ENCODE measurements around the gene AKR1D1. TPM values are rescaled to one million over a fixed set of nuclear protein-coding genes. Genes with fewer than 3 reads are reported as not detected.

The AKR1D1 gene
- total and polyA plus RNA-seq, 2 donors (not counting 3 experiments of a cell fraction or from before 2014, with no cell fraction given): not detected

GRCh38 chr7:138081868-138082267, 5.6 kb downstream of the AKR1D1 start:
- no peak overlapping the region for H3K9ac ChIP-seq (replicated peaks; ENCODE audit: extremely low read depth, insufficient read depth, low read length)
- H3K9me3 ChIP-seq (replicated peaks; ENCODE audit: control insufficient read depth, insufficient read depth, low read length): no peaks in the 10 kb centered on the region
- no peaks in the 10 kb centered on the region for H4K20me1 ChIP-seq (replicated peaks; ENCODE audit: control insufficient read depth, extremely low read depth, insufficient read depth, low read length)
- TF ChIP-seq POLR2AphosphoS5 (IDR thresholded peaks at IDR 0.05; ENCODE audit: insufficient read depth, low read depth, low read length) (no peak), GATA2 (IDR thresholded peaks at IDR 0.05; ENCODE audit: insufficient read depth, insufficient read length, low read depth, low read length) (no peak), FOS (IDR thresholded peaks at IDR 0.05; ENCODE audit: borderline replicate concordance, insufficient read depth, low read length) (no peak), JUN (IDR thresholded peaks at IDR 0.05; ENCODE audit: borderline replicate concordance, insufficient read depth, insufficient read length, low read depth) (no peak), POLR2A (IDR thresholded peaks at IDR 0.05; ENCODE audit: low read depth, low read length) (no peak), MYC (IDR thresholded peaks at IDR 0.05; ENCODE audit: low read depth, low read length) (no peak), MAX (IDR thresholded peaks at IDR 0.05; ENCODE audit: insufficient read depth, insufficient read length) (no peak), EZH2 (IDR thresholded peaks at IDR 0.05; ENCODE audit: borderline replicate concordance, low read depth, low read length, severe bottlenecking) (no peak), CTCF (IDR thresholded peaks at IDR 0.05; ENCODE audit: extremely low read depth in 1 of 2, insufficient read depth in 1 of 2, low read depth in 1 of 2, low read length in 2 of 2) (no peak)
- no peak overlapping the region for H3K27ac ChIP-seq (ENCODE audit: insufficient read depth, low read depth, low read length)
- no peaks in the 10 kb centered on the region for H3K79me2 ChIP-seq (ENCODE audit: control insufficient read depth, insufficient read depth, low read length)
- DNase-seq (ENCODE audit: low read depth, low spot score) (no peak), FAIRE-seq (no peak)
- dilution Hi-C loops (cut with MboI; ENCODE audit: extremely low pct_ligation_motif_present, low sequenced_read_pairs): no loop called here
- H3K4me1 ChIP-seq (ENCODE audit: control insufficient read depth, extremely low read depth, insufficient read depth, low read length): no peaks in the 10 kb centered on the region
- no peak overlapping the region for H3K4me2 ChIP-seq (ENCODE audit: insufficient read depth, low read length)
- ChIA-PET POLR2A (no interaction called here), CTCF (interaction anchor here (0.6 kb wide), 1 partner anchor 519 kb away, joined by 3 read pairs; no protein-coding TSS in a partner anchor)
- H3K4me3 ChIP-seq (replicated peaks in 1 of 3; ENCODE audit: insufficient read depth in 1 of 3, low read depth in 1 of 3, low read length in 3 of 3): no peak overlapping the region
- BruUV-seq (replicated peaks): no TSS peak
- no peak overlapping the region for H2AFZ ChIP-seq (ENCODE audit: low read depth, low read length)
- H3K9me1 ChIP-seq (replicated peaks; ENCODE audit: control insufficient read depth, extremely low read depth, insufficient read depth, low read length): no peaks in the 10 kb centered on the region
- no peaks in the 10 kb centered on the region for H3K27me3 ChIP-seq (ENCODE audit: control insufficient read depth in 2 of 2, insufficient read depth in 2 of 2, low read length in 2 of 2)
- no peaks in the 10 kb centered on the region for H3K36me3 ChIP-seq (ENCODE audit: control insufficient read depth in 2 of 2, extremely low read depth in 1 of 2, insufficient read depth in 2 of 2, low read length in 2 of 2)
- intact Hi-C loops (cut with micrococcal nuclease): no loop called here
